IMR-90 (cell line): ENCODE data around the gene GRK5. TPM values are rescaled to one million over a fixed set of nuclear protein-coding genes. Genes with fewer than 3 reads are reported as not detected.
"Not testable (repeated sequence)": the region's sequence is repeated elsewhere in the genome, so short reads cannot be mapped to it uniquely, and the experiment has no call there.

Source experiments
- ATAC-seq: fragments of 200-7000 bp; cut with Tn5 transposase; 2 replicates; pipeline ENCODE4 v1.9.1; 2020; ENCODE audit warnings: low read depth, mild to moderate bottlenecking, moderate library complexity
- BruUV-seq: library from RNA; stranded (reverse); fragments of 400-500 nt; replicated peaks from 2 replicates; lab custom pipeline; 2021; lab: Mats Ljungman, UMichigan
- CTCF ChIA-PET: fragments of 300-600 bp; formaldehyde crosslinking; extraction: SDS; loops from one replicate; lab custom pipeline; 2021; ENCODE audit warnings: antibody characterized with exemption; lab: Yijun Ruan, JAX
- POLR2A ChIA-PET: fragments of 300-600 bp; sonication (Branson Sonifier 250); formaldehyde crosslinking; loops from one replicate; lab custom pipeline; 2022; ENCODE audit warnings: antibody characterized with exemption; ENCODE audit not compliant: unreplicated experiment; lab: Charles Lee
- DNase-seq: peaks from one replicate; pipeline ENCODE4 v3.0.0; 2013
- H2AFZ ChIP-seq: replicated peaks from 2 replicates; pipeline ENCODE3; 2013; ENCODE audit warnings: low read length, mild to moderate bottlenecking; ENCODE audit not compliant: poor library complexity
- H2AK5ac ChIP-seq: 2 replicates; pipeline ENCODE4 v1.6.1; 2013; ENCODE audit warnings: low read depth, low read length, inconsistent platforms
- H2AK9ac ChIP-seq: replicated peaks from 2 replicates; pipeline ENCODE3; 2013; ENCODE audit warnings: mild to moderate bottlenecking, low read depth, low read length, moderate library complexity; ENCODE audit not compliant: poor library complexity
- H2BK120ac ChIP-seq: 2 replicates; pipeline ENCODE4 v1.6.1; 2013; ENCODE audit warnings: low read depth, low read length, inconsistent platforms
- H2BK15ac ChIP-seq: 3 replicates; pipeline ENCODE4 v1.6.1; 2013; ENCODE audit warnings: low read depth, low read length, inconsistent platforms
- H2BK20ac ChIP-seq: 2 replicates; pipeline ENCODE4 v1.6.1; 2013; ENCODE audit warnings: low read depth, mild to moderate bottlenecking, inconsistent platforms, low read length, moderate library complexity
- H2BK5ac ChIP-seq: 2 replicates; pipeline ENCODE4 v1.6.1; 2013; ENCODE audit warnings: mild to moderate bottlenecking, low read depth, low read length, inconsistent platforms; ENCODE audit not compliant: poor library complexity, severe bottlenecking
- H3K14ac ChIP-seq: replicated peaks from 2 replicates; pipeline ENCODE4 v1.6.1; 2013; ENCODE audit warnings: low read depth, low read length, inconsistent platforms
- H3K18ac ChIP-seq: 2 replicates; pipeline ENCODE4 v1.6.1; 2013; ENCODE audit warnings: low read depth, low read length, control low read depth
- H3K23ac ChIP-seq: 2 replicates; pipeline ENCODE4 v1.6.1; 2013; ENCODE audit warnings: low read depth, low read length, inconsistent platforms
- H3K27ac ChIP-seq: 2 replicates; pipeline ENCODE4 v1.5.1; 2013; ENCODE audit warnings: mild to moderate bottlenecking, control low read depth, low read length; ENCODE audit not compliant: insufficient read depth
- H3K27me3 ChIP-seq: 2 replicates; pipeline ENCODE4 v1.6.1; 2013; ENCODE audit warnings: low read length; ENCODE audit not compliant: control insufficient read depth, insufficient read depth
- H3K36me3 ChIP-seq: 2 replicates; pipeline ENCODE4 v1.6.1; 2013; ENCODE audit warnings: low read length, mixed read lengths; ENCODE audit not compliant: control insufficient read depth, insufficient read depth
- H3K4ac ChIP-seq: 2 replicates; pipeline ENCODE4 v1.6.1; 2013; ENCODE audit warnings: low read depth, low read length, inconsistent platforms
- H3K4me1 ChIP-seq: 2 replicates; pipeline ENCODE4 v1.6.1; 2013; ENCODE audit warnings: low read length, mixed read lengths; ENCODE audit not compliant: control insufficient read depth, insufficient read depth
- H3K4me2 ChIP-seq: 2 replicates; pipeline ENCODE4 v1.6.1; 2013; ENCODE audit warnings: low read depth, mild to moderate bottlenecking, control low read depth, low read length, moderate library complexity
- H3K4me3 ChIP-seq: 2 replicates; pipeline ENCODE4 v1.5.1; 2013; ENCODE audit warnings: low read depth, mild to moderate bottlenecking, control low read depth, low read length, moderate library complexity; ENCODE audit not compliant: insufficient read depth
- H3K56ac ChIP-seq: 2 replicates; pipeline ENCODE4 v1.6.1; 2013; ENCODE audit warnings: low read length, inconsistent platforms; ENCODE audit not compliant: insufficient read depth; ENCODE audit errors: extremely low read depth
- H3K79me1 ChIP-seq, 2 experiments: 2 replicates each; pipeline ENCODE4 v1.6.1; 2013; ENCODE audit warnings: low read length in 2 of 2, inconsistent platforms in 1 of 2, low read depth in 1 of 2
- H3K9ac ChIP-seq: 2 replicates; pipeline ENCODE4 v1.6.1; 2013; ENCODE audit warnings: low read depth, low read length, control low read depth
- H3K9me1 ChIP-seq: 2 replicates; pipeline ENCODE4 v1.6.1; 2013; ENCODE audit warnings: low read length, inconsistent platforms; ENCODE audit not compliant: insufficient read depth
- H3K9me3 ChIP-seq: 2 replicates; pipeline ENCODE4 v1.6.1; 2013; ENCODE audit warnings: low read length; ENCODE audit not compliant: control insufficient read depth, insufficient read depth
- H4K20me1 ChIP-seq: 2 replicates; pipeline ENCODE4 v1.6.1; 2013; ENCODE audit warnings: low read length, inconsistent platforms; ENCODE audit not compliant: insufficient read depth
- H4K5ac ChIP-seq: 2 replicates; pipeline ENCODE4 v1.6.1; 2013; ENCODE audit warnings: mild to moderate bottlenecking, low read depth, low read length, control low read depth
- H4K8ac ChIP-seq, 2 experiments: 2 replicates each; pipeline ENCODE4 v1.6.1; 2013; ENCODE audit warnings: low read depth in 2 of 2, low read length in 2 of 2, control low read depth in 1 of 2, inconsistent platforms in 1 of 2
- H4K91ac ChIP-seq: 2 replicates; pipeline ENCODE4 v1.6.1; 2013; ENCODE audit warnings: low read depth, low read length, inconsistent platforms; ENCODE audit not compliant: insufficient read depth
- WGBS, 2 experiments: methylation state at CpG; one replicate each; pipeline versions ENCODE4 v1.1.5 to v1.1.7; 2013; ENCODE audit warnings: missing lambda C conversion rate in 2 of 2; ENCODE audit not compliant: insufficient read length in 1 of 2; ENCODE audit errors: extremely low coverage in 2 of 2; 5-methylcytosine and 5-hydroxymethylcytosine counted together
- dilution Hi-C: fragments of 300-500 bp; cut with HindIII; formaldehyde crosslinking; loops from one replicate; pipeline ENCODE4 v1.14.3; 2018; ENCODE audit warnings: low sequenced_read_pairs; ENCODE audit not compliant: unreplicated experiment
- in situ Hi-C: fragments of 300-500 bp; cut with MboI; formaldehyde crosslinking; loops from 3 replicates; pipeline ENCODE4 v1.14.3; 2019; ENCODE audit warnings: low sequenced_read_pairs, inconsistent platforms, mixed read lengths
- intact Hi-C: fragments of 100-400 bp; cut with micrococcal nuclease; formaldehyde crosslinking; loops from 2 replicates; pipeline ENCODE4 v1.10.0; 2022
- polyA plus RNA-seq, 3 experiments: library from polyadenylated mRNA; depleted of rRNA; stranded (reverse); fragments of >200 nt; gene quantifications; 2 replicates each; pipeline ENCODE4 v1.2.3, GENCODE V29; 2012; ENCODE audit warnings: low replicate concordance in 1 of 3
- total RNA-seq: library from RNA; depleted of rRNA; stranded (reverse); fragments of >200 nt; gene quantifications from 2 replicates; pipeline ENCODE4 v1.2.3, GENCODE V29; 2012

Gene GRK5
- total and polyA plus RNA-seq, 2 of the 4 experiments (the other 2 are of a cell fraction), result 12.9 to 16.3 TPM

DNA sequence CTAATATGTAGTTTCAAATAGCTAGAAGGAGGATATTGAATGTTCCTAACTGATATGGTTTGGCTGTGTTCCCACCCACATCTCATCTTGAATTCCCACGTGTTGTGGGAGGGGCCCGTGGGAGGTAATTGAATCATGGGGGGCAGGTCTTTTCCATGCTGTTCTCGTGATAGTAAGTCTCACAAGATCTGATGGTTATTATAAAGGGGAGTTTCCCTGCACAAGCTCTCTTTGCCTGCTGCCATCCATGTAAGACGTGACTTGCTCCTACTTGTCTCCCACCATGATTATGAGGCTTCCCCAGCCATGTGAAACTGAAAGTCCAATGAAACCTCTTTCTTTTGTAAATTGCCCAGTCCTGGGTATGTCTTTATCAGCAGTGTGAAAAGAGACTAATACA lies 25.1 kb downstream of the GRK5 start:
- Histone ChIP-seq H3K4me1 (peaks cover 24% of the 10 kb centered on the region), H4K20me1 (peaks cover 49% of the 10 kb centered on the region), H3K79me1 (peaks cover 35 to 87% of the 10 kb centered on the region in 2 experiments), H3K9me1 (peaks cover 23% of the 10 kb centered on the region)
- BruUV-seq, H3K18ac ChIP-seq, intact Hi-C loops, POLR2A ChIA-PET, H2BK20ac ChIP-seq, H4K91ac ChIP-seq, H3K27me3 ChIP-seq, ATAC-seq, H3K56ac ChIP-seq, H4K8ac ChIP-seq, H2AFZ ChIP-seq, H4K5ac ChIP-seq, H3K27ac ChIP-seq, H3K36me3 ChIP-seq, H2AK9ac ChIP-seq, H2BK15ac ChIP-seq, H3K4me2 ChIP-seq, H2BK5ac ChIP-seq, H3K14ac ChIP-seq, in situ Hi-C loops, H2AK5ac ChIP-seq, H2BK120ac ChIP-seq, dilution Hi-C loops, H3K23ac ChIP-seq, H3K4ac ChIP-seq, H3K9me3 ChIP-seq, H3K4me3 ChIP-seq, DNase-seq, H3K9ac ChIP-seq: not testable (repeated sequence)
- WGBS, 2 experiments, result no CpG with 5 or more reads among the region's 4 CpGs
- CTCF ChIA-PET, result interaction anchor here (0.7 kb wide), 1 partner anchor 16 kb away, joined by 3 read pairs; no protein-coding TSS in a partner anchor
